DMS 273 (cell line): Measurements from ENCODE around the gene DSCAM.
"Not testable (repeated sequence)": the region's sequence is repeated elsewhere in the genome, so short reads cannot be mapped to it uniquely, and the experiment has no call there.

Experiments
- DNase-seq: peaks from one replicate; lab custom pipeline; 2025; ENCODE audit not compliant: unreplicated experiment; lab: John Stamatoyannopoulos, UW

The DSCAM gene

DNA sequence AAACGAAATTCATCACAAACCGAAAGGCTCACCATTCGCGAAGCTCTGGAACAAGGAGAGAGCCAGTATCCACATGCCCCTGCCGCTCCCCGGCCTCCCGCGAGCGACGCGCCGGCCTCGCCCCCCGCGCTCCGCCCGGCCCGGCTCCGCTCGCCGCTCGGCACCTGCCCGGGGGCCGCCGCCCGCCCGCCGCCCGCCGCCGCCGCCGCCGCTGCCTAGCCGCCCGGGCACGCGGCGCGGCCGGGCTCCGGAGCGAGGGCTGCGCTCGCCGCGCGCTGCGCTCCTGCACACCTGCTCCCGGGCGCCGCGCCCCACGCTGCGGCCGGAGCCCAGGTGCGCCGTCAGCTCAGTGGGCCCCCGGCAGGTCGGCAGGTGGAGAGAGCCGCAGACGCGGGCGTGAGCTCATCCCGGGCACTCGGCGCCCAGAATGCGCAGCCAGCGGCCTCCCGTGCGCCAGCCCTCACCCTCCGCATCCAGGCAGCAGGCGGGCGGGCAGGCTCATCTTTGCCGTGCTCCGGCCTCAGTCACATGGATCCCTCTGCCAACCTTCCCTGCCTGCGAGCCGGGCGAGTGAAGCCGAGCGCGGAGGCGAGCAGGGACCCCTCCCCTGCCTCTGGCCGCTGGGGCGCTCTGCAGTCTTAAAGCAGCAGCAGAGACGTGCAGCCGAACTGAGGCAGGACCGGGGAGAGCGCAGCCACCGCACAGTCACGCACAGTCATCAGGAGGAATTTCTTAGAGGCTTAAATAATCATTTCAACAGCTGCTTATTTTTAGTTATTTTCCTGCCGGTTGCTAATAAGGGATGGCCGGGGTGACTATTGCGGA, at the start of gene DSCAM:
Gene DSCAM (minus strand): TSS at position 572 of the 825 bp plus-strand sequence. CDS start 497 bp downstream, at position 75.
- peak; percentile 70 for DNase-seq

DNA sequence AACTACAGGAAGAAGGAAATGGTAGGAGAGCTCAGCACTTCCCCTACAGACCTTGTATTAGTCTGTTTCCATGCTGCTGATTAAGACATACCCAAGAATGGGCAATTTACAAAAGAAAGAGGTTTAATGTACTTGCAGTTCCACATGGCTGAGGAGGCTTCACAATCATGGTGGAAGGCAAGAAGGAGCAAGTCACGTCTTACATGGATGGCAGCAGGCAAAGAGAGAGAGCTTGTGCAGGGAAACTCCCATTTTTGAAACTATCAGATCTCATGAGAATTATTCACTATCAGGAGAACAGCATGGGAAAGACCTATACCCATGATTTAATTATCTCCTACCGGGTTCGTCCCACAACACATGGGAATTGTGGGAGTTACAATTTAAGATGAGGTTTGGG, 48.7 kb upstream of the DSCAM start:
- not testable (repeated sequence) for DNase-seq

- no peak for DNase-seq
Measured at GRCh38 chr21:40886931-40887330, 40.0 kb upstream of the DSCAM start.

DNA sequence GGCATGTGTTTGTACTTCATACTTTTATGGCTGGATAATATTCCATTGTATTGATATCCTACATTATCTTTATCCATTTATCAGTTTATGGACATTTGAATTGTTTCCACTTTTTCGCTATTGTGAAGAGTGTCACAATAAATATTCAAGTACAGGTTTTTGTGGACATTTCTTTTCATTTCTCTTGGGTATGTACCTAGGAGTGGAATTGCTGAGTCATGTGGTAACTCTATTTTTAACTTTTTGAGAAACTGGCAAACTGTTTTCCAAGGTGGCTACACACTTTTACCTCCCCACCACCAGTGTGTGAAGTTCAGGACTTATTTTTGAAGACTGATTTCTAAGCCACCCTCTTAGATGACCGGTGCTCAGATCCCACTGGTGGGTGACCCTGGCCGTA, 39.0 kb upstream of the DSCAM start:
- no peak for DNase-seq

DNA sequence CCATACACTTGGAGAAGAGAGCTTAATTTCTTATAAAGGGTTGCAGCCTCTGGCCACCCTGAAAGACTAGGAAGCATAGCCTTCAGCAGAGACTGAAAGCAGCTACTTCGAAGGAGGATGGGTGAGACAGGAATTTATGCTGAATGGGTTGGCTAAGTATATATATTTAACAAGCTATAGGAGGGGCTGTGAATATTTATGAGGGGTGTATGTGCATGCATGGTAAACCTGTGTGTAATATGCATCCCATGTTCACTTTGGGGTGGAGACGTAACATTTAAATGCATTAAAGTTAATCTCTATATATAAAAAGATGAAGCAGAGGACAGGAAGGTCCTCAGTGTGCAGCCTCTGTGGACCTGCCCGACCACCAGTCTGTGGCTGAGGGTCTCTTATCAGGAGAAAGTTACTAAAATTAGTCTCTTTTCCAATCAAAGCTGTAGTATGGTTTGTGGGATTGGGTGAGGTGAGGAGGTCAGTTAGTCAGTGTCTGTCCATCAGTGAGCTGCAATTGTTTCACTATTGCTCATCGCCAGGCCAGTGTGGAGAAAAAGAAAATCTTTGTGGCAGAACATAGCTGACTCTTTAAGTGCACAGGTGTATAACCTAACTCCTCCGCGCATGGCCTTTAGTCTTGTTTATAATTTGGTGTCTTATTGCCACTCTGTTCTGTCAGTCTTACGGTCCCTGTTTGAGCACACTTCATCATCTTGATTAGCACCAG, 35.4 kb upstream of the DSCAM start:
- no peak for DNase-seq

DNA sequence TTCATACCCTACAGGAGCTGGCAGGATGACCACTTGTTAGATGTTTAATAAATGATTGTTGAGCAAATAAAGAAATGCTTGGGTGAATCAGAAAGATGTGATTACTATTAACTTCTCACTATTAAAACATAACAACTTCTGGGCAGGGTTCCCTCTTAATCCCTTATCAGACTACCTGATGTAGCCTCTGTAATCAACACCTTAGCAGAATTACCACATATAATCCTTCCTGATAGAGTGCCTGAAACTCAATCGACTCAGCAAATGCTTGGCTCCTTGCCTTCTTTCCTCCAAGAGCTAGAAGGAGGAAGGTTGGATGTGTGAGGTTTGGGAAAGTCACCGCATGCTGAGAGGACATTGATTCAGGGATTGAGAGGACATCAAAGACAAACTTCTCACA, 34.8 kb upstream of the DSCAM start:
- DNase-seq = no peak

DNA sequence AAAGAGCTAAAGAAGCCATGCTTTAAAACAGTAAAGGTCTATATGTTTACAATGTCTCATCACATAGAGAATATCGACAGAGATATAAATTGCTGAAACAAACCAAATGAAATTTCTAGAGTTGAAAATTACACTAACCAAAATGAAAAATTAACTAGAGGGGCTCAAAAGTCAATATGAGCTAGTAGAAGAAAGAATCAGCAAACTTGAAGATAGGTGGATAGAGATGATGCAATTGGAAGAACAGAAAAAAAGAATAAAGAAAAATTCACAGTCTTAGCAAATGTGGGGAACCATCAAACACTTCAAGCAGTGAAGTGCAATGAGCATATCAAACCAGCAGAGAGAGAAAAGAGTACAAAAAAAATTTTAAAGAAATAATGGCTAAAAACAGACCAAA, 24.1 kb upstream of the DSCAM start:
- DNase-seq = no peak

GRCh38 chr21:40863839-40864238, 16.9 kb upstream of the DSCAM start:
- no peak for DNase-seq

DNA sequence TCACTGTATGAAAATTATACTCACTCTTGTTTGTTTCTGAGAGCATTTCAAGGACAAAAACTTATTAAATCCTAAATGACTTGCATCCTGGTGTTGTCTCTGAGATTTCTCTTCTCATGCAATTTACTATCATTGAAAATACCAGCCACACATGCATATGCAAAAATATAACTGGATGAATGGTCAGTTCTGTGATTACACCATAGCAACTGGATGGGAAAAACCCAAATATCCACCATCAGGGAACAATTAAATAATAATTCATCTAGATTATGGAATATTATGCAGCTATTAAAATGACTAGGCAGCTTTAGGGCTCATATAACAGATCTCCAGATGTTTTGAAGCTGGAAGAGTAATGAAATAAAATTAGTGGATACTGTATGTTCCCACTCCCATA, 11.6 kb upstream of the DSCAM start:
- DNase-seq = no peak

DNA sequence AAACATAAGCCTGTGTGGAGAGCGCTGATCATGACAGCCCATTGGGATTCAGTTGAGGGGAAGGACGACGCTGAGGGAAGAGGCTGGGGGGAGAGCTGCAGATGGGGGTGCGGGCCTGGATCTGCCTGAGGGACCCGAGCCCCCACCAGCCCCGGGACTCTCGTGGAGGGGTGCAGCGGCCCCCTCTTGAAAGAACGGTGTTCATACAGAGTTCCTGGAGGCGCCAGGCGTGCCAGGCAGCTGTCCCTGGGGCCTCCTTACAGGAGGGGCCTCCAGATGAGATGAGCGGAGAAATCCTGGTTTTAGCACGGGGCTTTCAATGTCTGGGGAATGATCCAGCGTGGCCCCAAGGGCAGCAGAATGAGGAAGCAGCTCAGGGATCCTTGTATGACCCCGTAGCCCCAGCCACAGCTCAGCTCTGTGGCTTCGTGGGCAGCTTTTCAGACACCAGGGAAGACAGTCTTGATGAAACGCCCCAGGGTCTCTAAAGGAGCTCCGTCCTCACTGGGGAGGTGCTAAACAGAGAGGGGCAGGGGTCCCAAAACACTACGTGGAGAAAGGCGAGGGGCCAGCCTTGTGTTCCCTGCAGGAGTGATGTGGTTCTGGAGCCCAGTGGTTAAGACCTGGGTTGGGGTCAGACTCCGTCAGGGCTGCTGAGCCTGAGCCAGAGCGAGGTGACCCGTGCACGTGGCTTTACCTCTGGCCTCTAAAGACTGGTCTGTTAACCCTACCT, 7.2 kb upstream of the DSCAM start:
- DNase-seq = no peak

DNA sequence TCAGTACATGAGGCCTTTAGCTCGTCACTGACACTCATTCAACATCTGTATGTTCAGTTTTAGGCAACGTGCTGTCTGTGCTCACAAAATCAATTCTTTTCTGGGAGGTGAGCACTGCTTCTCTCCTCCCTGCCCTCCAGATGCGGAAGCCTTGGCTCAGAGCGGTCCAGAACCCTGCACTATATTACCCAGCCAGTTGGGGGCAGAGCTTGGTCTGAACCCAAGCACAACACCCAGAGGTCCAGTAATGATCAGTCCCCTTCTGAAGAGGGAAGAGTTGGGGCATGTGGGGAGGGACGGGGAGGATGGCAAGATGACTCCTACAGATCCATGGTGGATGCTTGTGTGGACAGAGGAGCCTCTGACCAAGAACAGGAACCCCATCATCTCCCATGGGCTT, 5.6 kb upstream of the DSCAM start:
- no peak for DNase-seq

- no peak for DNase-seq
Measured at GRCh38 chr21:40851749-40852148, 4.8 kb upstream of the DSCAM start.

- DNase-seq = peak; percentile 50
Measured at GRCh38 chr21:40850071-40850470, 3.1 kb upstream of the DSCAM start.

- no peak for DNase-seq
Measured at GRCh38 chr21:40847951-40848350, 993 bp upstream of the DSCAM start.

DNA sequence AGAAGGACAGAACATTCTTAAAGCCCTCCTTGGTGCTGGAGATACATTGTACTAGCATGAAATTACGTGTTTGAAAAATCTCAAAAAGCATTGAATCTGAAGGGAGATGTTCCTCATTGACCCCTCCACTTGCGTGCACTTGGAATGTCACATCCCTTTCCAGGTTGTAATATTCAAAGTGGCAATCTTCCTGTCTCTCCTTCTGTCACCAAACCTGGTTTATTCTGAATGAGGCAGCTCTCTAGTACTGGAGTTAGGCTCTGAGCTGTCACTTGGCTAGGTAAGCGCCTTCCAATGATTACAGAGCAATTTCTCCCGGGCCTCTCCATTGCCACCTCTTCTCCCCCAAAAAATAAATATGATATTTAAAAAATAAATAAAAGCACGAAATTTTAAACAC, 855 bp downstream of the DSCAM start:
- DNase-seq = peak; percentile 38

- DNase-seq = no peak
Measured at GRCh38 chr21:40845441-40845995, 1.4 kb downstream of the DSCAM start.

GRCh38 chr21:40844935-40845334, 2.0 kb downstream of the DSCAM start:
- DNase-seq = no peak

DNA sequence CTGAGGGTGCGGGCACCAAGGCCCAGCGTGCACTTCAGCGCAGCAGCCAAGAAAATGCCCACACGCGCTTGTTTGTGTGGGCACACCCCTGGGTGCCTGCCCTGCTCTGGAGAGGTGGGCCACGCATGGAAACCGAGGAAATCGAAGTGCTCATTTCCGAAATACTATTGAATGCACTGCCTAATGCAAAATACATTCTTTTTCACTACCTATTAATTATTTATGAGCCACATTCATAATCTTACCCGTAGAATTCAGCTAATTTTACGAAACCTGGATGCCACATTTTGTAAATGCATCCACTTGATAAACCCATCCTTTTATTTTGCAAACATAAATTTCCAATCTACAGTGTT, 4.8 kb downstream of the DSCAM start:
- DNase-seq = no peak

- DNase-seq = peak; percentile 92
Measured at GRCh38 chr21:40841524-40842196, 5.3 kb downstream of the DSCAM start.

GRCh38 chr21:40840401-40841125, 6.4 kb downstream of the DSCAM start:
- DNase-seq = no peak
